22Rv1 (cell line): Measurements from ENCODE around the gene S100A6.

Experiments used
- ZFX ChIP-seq: fragments of 450-650 bp; IDR thresholded peaks from 2 replicates; pipeline ENCODE4 v1.6.1; 2017; ENCODE audit warnings: antibody characterized with exemption, borderline replicate concordance
- TF ChIP-seq, protein P1 (sequence below): fragments of 450-650 bp; IDR thresholded peaks from 2 replicates; pipeline ENCODE4 v1.5.1; 2017; ENCODE audit warnings: mild to moderate bottlenecking

DNA sequence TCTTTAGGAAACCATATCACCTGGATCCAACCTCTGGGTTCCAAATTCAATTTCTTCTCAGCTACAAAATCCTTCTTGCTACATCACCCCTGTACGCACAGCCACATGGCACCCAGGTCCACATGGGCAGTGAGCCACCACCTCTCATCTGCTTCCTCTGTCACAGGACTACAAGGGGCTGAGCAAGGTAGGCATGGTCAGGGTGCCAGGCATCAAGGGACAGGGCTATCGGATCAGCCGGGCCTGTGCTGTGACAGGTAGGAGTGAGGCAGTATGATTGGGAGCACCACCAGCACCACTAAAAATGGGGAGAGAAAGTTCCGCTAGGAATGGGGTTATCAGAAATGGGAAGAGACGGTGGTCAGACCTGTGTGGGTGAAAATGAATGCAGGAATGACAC is 29.4 kb downstream of the S100A6 start:
- no peak for TF ChIP-seq ZFX
- TF ChIP-seq, protein P1, sequence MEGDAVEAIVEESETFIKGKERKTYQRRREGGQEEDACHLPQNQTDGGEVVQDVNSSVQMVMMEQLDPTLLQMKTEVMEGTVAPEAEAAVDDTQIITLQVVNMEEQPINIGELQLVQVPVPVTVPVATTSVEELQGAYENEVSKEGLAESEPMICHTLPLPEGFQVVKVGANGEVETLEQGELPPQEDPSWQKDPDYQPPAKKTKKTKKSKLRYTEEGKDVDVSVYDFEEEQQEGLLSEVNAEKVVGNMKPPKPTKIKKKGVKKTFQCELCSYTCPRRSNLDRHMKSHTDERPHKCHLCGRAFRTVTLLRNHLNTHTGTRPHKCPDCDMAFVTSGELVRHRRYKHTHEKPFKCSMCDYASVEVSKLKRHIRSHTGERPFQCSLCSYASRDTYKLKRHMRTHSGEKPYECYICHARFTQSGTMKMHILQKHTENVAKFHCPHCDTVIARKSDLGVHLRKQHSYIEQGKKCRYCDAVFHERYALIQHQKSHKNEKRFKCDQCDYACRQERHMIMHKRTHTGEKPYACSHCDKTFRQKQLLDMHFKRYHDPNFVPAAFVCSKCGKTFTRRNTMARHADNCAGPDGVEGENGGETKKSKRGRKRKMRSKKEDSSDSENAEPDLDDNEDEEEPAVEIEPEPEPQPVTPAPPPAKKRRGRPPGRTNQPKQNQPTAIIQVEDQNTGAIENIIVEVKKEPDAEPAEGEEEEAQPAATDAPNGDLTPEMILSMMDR = no peak
